Omental fat pad (tissue), 4 donors: ENCODE measurements around the gene PAX5. TPM values are rescaled to one million over a fixed set of nuclear protein-coding genes. Genes with fewer than 3 reads are reported as not detected.

ENCODE experiments used
- ATAC-seq: fragments of 150-250 bp; one replicate; pipeline ENCODE4 v1.9.1; 2016; ENCODE audit warnings: mild to moderate bottlenecking, moderate library complexity; ENCODE audit not compliant: low FRiP score
- DNase-seq: peaks from one replicate; pipeline ENCODE4 v3.0.0-alpha.2; 2019; ENCODE audit warnings: low spot score
- CTCF ChIP-seq, 3 donors: fragments of 450-650 bp; IDR thresholded peaks; one replicate each; pipeline ENCODE4 v1.5.1; 2016 to 2017; ENCODE audit warnings: antibody characterized with exemption in 3 of 3, mild to moderate bottlenecking in 3 of 3, moderate library complexity in 2 of 3
- total RNA-seq, 4 donors: library from RNA; depleted of rRNA; stranded (reverse); fragments of >200 nt; gene quantifications; one replicate each; pipeline ENCODE4 v1.1.0, GENCODE V29; 2016

PAX5 gene
- total RNA-seq, 4 donors from 2014 or later = 0.09 to 1.2 (median 0.24) TPM; not detected in 1

GRCh38 chr9:37002413-37003217 lies 31.5 kb downstream of the PAX5 start:
- DNase-seq (no peak), ATAC-seq (no peak)
- no peak for TF ChIP-seq CTCF (IDR thresholded peaks at IDR 0.05)

- ATAC-seq (no peak), DNase-seq (no peak)
- TF ChIP-seq CTCF (IDR thresholded peaks at IDR 0.05) = no peak
Measured at GRCh38 chr9:37002036-37002412, 32.0 kb downstream of the PAX5 start.

- TF ChIP-seq CTCF (IDR thresholded peaks at IDR 0.05) = no peak
- ATAC-seq (no peak), DNase-seq (no peak)
Measured at GRCh38 chr9:37001459-37001858, 32.6 kb downstream of the PAX5 start.

GRCh38 chr9:36999728-37000333 lies 34.2 kb downstream of the PAX5 start:
- no peak for ATAC-seq
- no peak for TF ChIP-seq CTCF (IDR thresholded peaks at IDR 0.05)
- DNase-seq = no peak

- ATAC-seq (no peak), DNase-seq (no peak)
- TF ChIP-seq CTCF (IDR thresholded peaks at IDR 0.05) = no peak
Measured at GRCh38 chr9:36997414-36997813, 36.7 kb downstream of the PAX5 start.

GRCh38 chr9:36996706-36997086 lies 37.4 kb downstream of the PAX5 start:
- TF ChIP-seq CTCF (IDR thresholded peaks at IDR 0.05) = no peak
- DNase-seq (no peak), ATAC-seq (no peak)
